GM12878 (cell line): ENCODE results near the gene DENND1B. TPM values are rescaled to one million over a fixed set of nuclear protein-coding genes. Genes with fewer than 3 reads are reported as not detected.

ENCODE experiments used
- ATAC-seq: fragments of 200-7000 bp; cut with Tn5 transposase; 3 replicates; pipeline ENCODE4 v1.9.1; 2020; ENCODE audit warnings: mild to moderate bottlenecking, moderate library complexity
- BruUV-seq: library from RNA; stranded (reverse); fragments of 400-500 nt; replicated peaks from 2 replicates; lab custom pipeline; 2021; lab: Mats Ljungman, UMichigan
- CTCF ChIA-PET: fragments of 300-600 bp; sonication (Branson Sonifier 250); formaldehyde crosslinking; extraction: SDS; loops from one replicate; lab custom pipeline; 2021; ENCODE audit warnings: inconsistent platforms; lab: Yijun Ruan, JAX
- POLR2A ChIA-PET: fragments of 350-600 bp; formaldehyde crosslinking; extraction: SDS; loops from one replicate; lab custom pipeline; 2021; ENCODE audit warnings: inconsistent platforms; lab: Charles Lee
- RAD21 ChIA-PET: fragments of 300-600 bp; sonication (Branson Sonifier 250); formaldehyde crosslinking; loops from one replicate; lab custom pipeline; 2023; ENCODE audit warnings: antibody characterized with exemption; ENCODE audit not compliant: unreplicated experiment; lab: Charles Lee
- SMC1A ChIA-PET: fragments of 300-600 bp; sonication (Branson Sonifier 250); formaldehyde crosslinking; loops from one replicate; lab custom pipeline; 2023; ENCODE audit not compliant: unreplicated experiment, uncharacterized antibody; lab: Charles Lee
- DNase-seq: peaks from one replicate; pipeline ENCODE4 v3.0.0-alpha.2; 2011; ENCODE audit warnings: low read depth, low spot score
- FAIRE-seq: peaks from 3 replicates; lab custom pipeline; 2011; peaks lifted over from hg19 to GRCh38; lab: Jason Lieb, UNC
- H2AFZ ChIP-seq: 2 replicates; pipeline ENCODE4 v1.6.0; 2011; ENCODE audit warnings: low read depth, low read length, control low read depth; ENCODE audit not compliant: control insufficient read depth
- H3K27ac ChIP-seq: 2 replicates; pipeline ENCODE4 v1.5.1; 2011; ENCODE audit warnings: control low read depth; ENCODE audit not compliant: control insufficient read depth, insufficient read depth
- H3K27me3 ChIP-seq, 2 experiments: replicated peaks in 1 of 2; 2 replicates each; pipeline versions ENCODE4 v1.6.0 to v1.6.1; 2011; ENCODE audit warnings: low read length in 1 of 2; ENCODE audit not compliant: control insufficient read depth in 2 of 2, insufficient read depth in 2 of 2
- H3K36me3 ChIP-seq, 2 experiments: 2 replicates each; pipeline ENCODE4 v1.5.1; 2011; ENCODE audit warnings: low read length in 1 of 2; ENCODE audit not compliant: control insufficient read depth in 2 of 2, insufficient read depth in 2 of 2
- H3K4me1 ChIP-seq: 2 replicates; pipeline ENCODE4 v1.6.1; 2011; ENCODE audit warnings: mild to moderate bottlenecking, low read length, moderate library complexity, mixed read lengths; ENCODE audit not compliant: control insufficient read depth, insufficient read depth
- H3K4me2 ChIP-seq: 2 replicates; pipeline ENCODE4 v1.6.0; 2011; ENCODE audit warnings: control low read depth; ENCODE audit not compliant: control insufficient read depth, insufficient read depth
- H3K4me3 ChIP-seq: fragments of 200-600 bp; sonication (generic); 2 replicates; pipeline ENCODE4 v1.5.1; 2016
- H3K79me2 ChIP-seq: 2 replicates; pipeline ENCODE4 v1.6.0; 2011; ENCODE audit warnings: low read length; ENCODE audit not compliant: control insufficient read depth, insufficient read depth
- H3K9ac ChIP-seq: 2 replicates; pipeline ENCODE4 v1.8.0; 2011; ENCODE audit warnings: low read length, control low read depth, mixed read lengths; ENCODE audit not compliant: control insufficient read depth, insufficient read depth
- H3K9me3 ChIP-seq: replicated peaks from 3 replicates; pipeline ENCODE4 v1.5.1; 2011; ENCODE audit warnings: mild to moderate bottlenecking, low read length; ENCODE audit not compliant: control insufficient read depth, insufficient read depth
- H4K20me1 ChIP-seq: 2 replicates; pipeline ENCODE4 v1.6.0; 2011; ENCODE audit not compliant: control insufficient read depth, insufficient read depth
- ATF2 ChIP-seq: IDR thresholded peaks from 2 replicates; pipeline ENCODE4 v1.6.1; 2012; ENCODE audit warnings: low read length, inconsistent platforms
- ATF7 ChIP-seq: fragments of 450-650 bp; IDR thresholded peaks from 2 replicates; pipeline ENCODE4 v1.6.1; 2016; ENCODE audit warnings: low read depth, mild to moderate bottlenecking
- BHLHE40 ChIP-seq, 2 experiments: fragments of 450-650 bp in 1 of 2; IDR thresholded peaks; 2 replicates each; pipeline ENCODE4 v1.6.1; 2011 to 2017; ENCODE audit warnings: low read depth in 2 of 2, borderline replicate concordance in 1 of 2, improper control_type of control experiment in 1 of 2, low read length in 1 of 2, mild to moderate bottlenecking in 1 of 2
- CREM ChIP-seq: IDR thresholded peaks from 2 replicates; pipeline ENCODE4 v1.6.1; 2014; ENCODE audit warnings: antibody characterized with exemption, low read depth
- E2F8 ChIP-seq: fragments of 450-650 bp; IDR thresholded peaks from 2 replicates; pipeline ENCODE4 v1.6.1; 2018; ENCODE audit warnings: mild to moderate bottlenecking, low read depth, moderate library complexity; ENCODE audit not compliant: partially characterized antibody
- EED ChIP-seq: sonication (generic); IDR thresholded peaks from 2 replicates; pipeline ENCODE4 v1.6.1; 2016; ENCODE audit warnings: antibody characterized with exemption, low read depth
- EGR1 ChIP-seq, 2 experiments: IDR thresholded peaks; 1 replicate in 1 of 2; 2 replicates in 1 of 2; pipeline ENCODE4 v1.6.1; 2011 to 2012; ENCODE audit warnings: low read depth in 2 of 2, low read length in 2 of 2, borderline replicate concordance in 1 of 2, mild to moderate bottlenecking in 1 of 2, moderate library complexity in 1 of 2
- ELK1 ChIP-seq: IDR thresholded peaks from 2 replicates; pipeline ENCODE4 v1.6.1; 2012; ENCODE audit warnings: low read depth, low read length, improper control_type of control experiment
- GATAD2B ChIP-seq: fragments of 450-650 bp; conservative IDR thresholded peaks from 2 replicates; pipeline ENCODE4 v1.6.1; 2017; ENCODE audit warnings: low read depth, mild to moderate bottlenecking, moderate library complexity
- JUNB ChIP-seq: IDR thresholded peaks from 2 replicates; pipeline ENCODE4 v1.6.1; 2016; ENCODE audit warnings: antibody characterized with exemption, mild to moderate bottlenecking
- MEF2A ChIP-seq: IDR thresholded peaks from 2 replicates; pipeline ENCODE4 v1.6.1; 2011; ENCODE audit warnings: low read depth, mild to moderate bottlenecking, low read length, moderate library complexity; ENCODE audit not compliant: insufficient read depth
- NBN ChIP-seq: fragments of 450-650 bp; IDR thresholded peaks from 2 replicates; pipeline ENCODE4 v1.6.1; 2016
- POLR2A ChIP-seq: IDR thresholded peaks from 2 replicates; pipeline ENCODE4 v1.6.1; 2011; ENCODE audit warnings: low read depth, mild to moderate bottlenecking, low read length
- POLR2AphosphoS2 ChIP-seq: IDR thresholded peaks from 2 replicates; pipeline ENCODE4 v1.6.1; 2011; ENCODE audit warnings: low read depth, mild to moderate bottlenecking, low read length, improper control_type of control experiment, moderate library complexity
- SUPT20H ChIP-seq: IDR thresholded peaks from 2 replicates; pipeline ENCODE4 v1.6.1; 2011; ENCODE audit warnings: low read depth, mild to moderate bottlenecking, low read length, moderate library complexity, borderline replicate concordance; ENCODE audit not compliant: control insufficient read depth
- TCF7 ChIP-seq: IDR thresholded peaks from 2 replicates; pipeline ENCODE4 v1.6.1; 2014; ENCODE audit warnings: antibody characterized with exemption, borderline replicate concordance
- WGBS: methylation state at CpG from one replicate; pipeline ENCODE4 v1.1.6; 2016; ENCODE audit warnings: low lambda C conversion rate; ENCODE audit not compliant: insufficient replicate concordance, insufficient coverage; ENCODE audit errors: missing lambda C conversion rate; 5-methylcytosine and 5-hydroxymethylcytosine counted together
- in situ Hi-C: fragments of 300-500 bp; cut with MboI; formaldehyde crosslinking; loops from 9 replicates; pipeline ENCODE4 v1.14.3; 2018; ENCODE audit warnings: mixed read lengths
- intact Hi-C: fragments of 100-400 bp; cut with micrococcal nuclease; formaldehyde crosslinking; loops from one replicate; pipeline ENCODE4 v1.14.2; 2022; ENCODE audit not compliant: unreplicated experiment
- polyA plus RNA-seq, 11 experiments: library from polyadenylated mRNA; depleted of rRNA in 4 of 11; unstranded in 6 of 11; stranded (reverse) in 5 of 11; fragments of >200 nt; fragmentation: Nextera tagmentation in 4 of 11; fragmentation: Illumina TruSeq in 1 of 11; extraction: Ambion mirVana in 4 of 11; extraction: Trizol in 1 of 11; gene quantifications; 1 replicate in 1 of 11; 2 replicates in 10 of 11; pipeline versions ENCODE4 v1.2.1 to v1.2.3, GENCODE V29; 2011 to 2016; ENCODE audit warnings: inconsistent platforms in 2 of 11, missing spikeins in 2 of 11, low read depth in 1 of 11
- total RNA-seq, 4 experiments: library from RNA; depleted of rRNA in 3 of 4; stranded (reverse); fragments of >200 nt in 3 of 4; fragmentation: Illumina TruSeq in 1 of 4; extraction: Trizol in 1 of 4; gene quantifications; 2 replicates each; pipeline versions ENCODE4 v1.2.1 to v1.2.3, GENCODE V29; 2013 to 2021
- TF ChIP-seq, protein P1 (sequence below), 3 experiments: IDR thresholded peaks in 2 of 3; conservative IDR thresholded peaks in 1 of 3; 2 replicates each; pipeline ENCODE4 v1.5.1; 2011; ENCODE audit warnings: low read depth in 3 of 3, low read length in 3 of 3, mild to moderate bottlenecking in 3 of 3, control low read depth in 2 of 3, moderate library complexity in 2 of 3, inconsistent platforms in 1 of 3, mixed read lengths in 1 of 3; ENCODE audit not compliant: control insufficient read depth in 2 of 3, insufficient read depth in 1 of 3; ENCODE audit errors: extremely low read depth in 1 of 3

Gene DENND1B
- total and polyA plus RNA-seq, 10 of the 15 experiments (the other 5 are each of a cell fraction or from before 2014, with no cell fraction given), result 1.7 to 10.7 (median 8.0) TPM

GRCh38 chr1:197736685-197737084 is 38.6 kb downstream of the DENND1B start (continued):
- no peak for TF ChIP-seq BHLHE40 (IDR thresholded peaks at IDR 0.05; ENCODE audit: borderline replicate concordance in 1 of 2, low read depth in 2 of 2, low read length in 1 of 2)
- TF ChIP-seq, protein P1, sequence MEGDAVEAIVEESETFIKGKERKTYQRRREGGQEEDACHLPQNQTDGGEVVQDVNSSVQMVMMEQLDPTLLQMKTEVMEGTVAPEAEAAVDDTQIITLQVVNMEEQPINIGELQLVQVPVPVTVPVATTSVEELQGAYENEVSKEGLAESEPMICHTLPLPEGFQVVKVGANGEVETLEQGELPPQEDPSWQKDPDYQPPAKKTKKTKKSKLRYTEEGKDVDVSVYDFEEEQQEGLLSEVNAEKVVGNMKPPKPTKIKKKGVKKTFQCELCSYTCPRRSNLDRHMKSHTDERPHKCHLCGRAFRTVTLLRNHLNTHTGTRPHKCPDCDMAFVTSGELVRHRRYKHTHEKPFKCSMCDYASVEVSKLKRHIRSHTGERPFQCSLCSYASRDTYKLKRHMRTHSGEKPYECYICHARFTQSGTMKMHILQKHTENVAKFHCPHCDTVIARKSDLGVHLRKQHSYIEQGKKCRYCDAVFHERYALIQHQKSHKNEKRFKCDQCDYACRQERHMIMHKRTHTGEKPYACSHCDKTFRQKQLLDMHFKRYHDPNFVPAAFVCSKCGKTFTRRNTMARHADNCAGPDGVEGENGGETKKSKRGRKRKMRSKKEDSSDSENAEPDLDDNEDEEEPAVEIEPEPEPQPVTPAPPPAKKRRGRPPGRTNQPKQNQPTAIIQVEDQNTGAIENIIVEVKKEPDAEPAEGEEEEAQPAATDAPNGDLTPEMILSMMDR (IDR thresholded peaks at IDR 0.05 in 2 of 3, conservative IDR thresholded peaks at IDR 0.05 in 1 of 3; ENCODE audit: control insufficient read depth in 2 of 3, extremely low read depth in 1 of 3, insufficient read depth in 1 of 3, low read depth in 3 of 3, low read length in 3 of 3), result no peak
- TF ChIP-seq CREM, result no peak
- no peak for TF ChIP-seq ATF7
- no peak for TF ChIP-seq POLR2A
- no peak for TF ChIP-seq MEF2A
- TF ChIP-seq SUPT20H, result no peak

DNA sequence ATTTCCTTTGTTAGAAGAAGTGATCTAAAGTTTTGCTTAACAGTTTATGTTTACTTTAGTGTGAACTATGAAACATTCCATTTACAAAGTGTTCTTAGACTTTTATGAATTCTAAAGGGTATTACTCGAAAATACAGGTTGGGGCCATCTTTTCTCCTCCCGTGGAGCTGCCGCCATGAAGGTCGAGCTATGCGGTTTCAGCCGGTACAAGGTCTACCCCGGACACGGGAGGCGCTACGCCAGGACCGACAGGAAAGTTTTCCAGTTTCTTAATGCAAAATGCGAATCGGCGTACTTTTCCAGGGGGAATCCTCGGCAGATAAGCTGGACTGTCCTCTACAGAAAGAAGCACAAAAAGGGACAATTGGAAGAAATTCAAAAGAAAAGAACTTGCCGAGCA is 39.8 kb downstream of the DENND1B start:
- POLR2A ChIA-PET, result no interaction called here
- ATAC-seq, result no peak
- WGBS, result 73% methylated on average over 16 of the region's 16 CpGs
- no peak for TF ChIP-seq E2F8
- no peak for TF ChIP-seq MEF2A
- no peak for TF ChIP-seq NBN
- TF ChIP-seq EGR1 (IDR thresholded peaks at IDR 0.05; ENCODE audit: borderline replicate concordance in 1 of 2, low read depth in 2 of 2, low read length in 2 of 2), result no peak
- TF ChIP-seq JUNB, result no peak
- TF ChIP-seq ATF2, result no peak
- TF ChIP-seq TCF7, result no peak
- TF ChIP-seq ATF7, result no peak
- no peak for TF ChIP-seq GATAD2B
- no peak for TF ChIP-seq ELK1
- no peak for TF ChIP-seq POLR2AphosphoS2
- no peak for TF ChIP-seq EED

More for the DNA sequence above, 39.8 kb downstream of the DENND1B start:
- ChIA-PET CTCF (interaction anchor here (0.7 kb wide), 1 partner anchor 22 kb away, joined by 3 read pairs; no protein-coding TSS in a partner anchor), SMC1A (no interaction called here), RAD21 (no interaction called here)
- H3K27me3 ChIP-seq, result no peaks in the 10 kb centered on the region
- H3K4me1 ChIP-seq, result no peaks in the 10 kb centered on the region
- FAIRE-seq, result no peak
- DNase-seq, result no peak
- no peak overlapping the region for H2AFZ ChIP-seq
- H3K27ac ChIP-seq, result no peak overlapping the region
- H3K9me3 ChIP-seq, result no peaks in the 10 kb centered on the region
- H4K20me1 ChIP-seq, result no peaks in the 10 kb centered on the region
- in situ Hi-C loops, result no loop called here
- H3K4me2 ChIP-seq, result no peak overlapping the region
- no peaks in the 10 kb centered on the region for H3K36me3 ChIP-seq
- no peaks in the 10 kb centered on the region for H3K79me2 ChIP-seq
- intact Hi-C loops, result no loop called here
- H3K9ac ChIP-seq, result no peak overlapping the region
- H3K4me3 ChIP-seq, result no peak overlapping the region
- no TSS peak for BruUV-seq
